HL-60/S4 treated with retinoic acid at 250 ng/mL for 4 days and 3 days (cell line): ENCODE results near the gene OR8D2.

Experiments used
- in situ Hi-C: fragments of 300-500 bp; cut with MboI; formaldehyde crosslinking; loops from 2 replicates; pipeline ENCODE4 v1.7.0; 2022; ENCODE audit warnings: low sequenced_read_pairs

The OR8D2 gene, protein sequence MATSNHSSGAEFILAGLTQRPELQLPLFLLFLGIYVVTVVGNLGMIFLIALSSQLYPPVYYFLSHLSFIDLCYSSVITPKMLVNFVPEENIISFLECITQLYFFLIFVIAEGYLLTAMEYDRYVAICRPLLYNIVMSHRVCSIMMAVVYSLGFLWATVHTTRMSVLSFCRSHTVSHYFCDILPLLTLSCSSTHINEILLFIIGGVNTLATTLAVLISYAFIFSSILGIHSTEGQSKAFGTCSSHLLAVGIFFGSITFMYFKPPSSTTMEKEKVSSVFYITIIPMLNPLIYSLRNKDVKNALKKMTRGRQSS

DNA sequence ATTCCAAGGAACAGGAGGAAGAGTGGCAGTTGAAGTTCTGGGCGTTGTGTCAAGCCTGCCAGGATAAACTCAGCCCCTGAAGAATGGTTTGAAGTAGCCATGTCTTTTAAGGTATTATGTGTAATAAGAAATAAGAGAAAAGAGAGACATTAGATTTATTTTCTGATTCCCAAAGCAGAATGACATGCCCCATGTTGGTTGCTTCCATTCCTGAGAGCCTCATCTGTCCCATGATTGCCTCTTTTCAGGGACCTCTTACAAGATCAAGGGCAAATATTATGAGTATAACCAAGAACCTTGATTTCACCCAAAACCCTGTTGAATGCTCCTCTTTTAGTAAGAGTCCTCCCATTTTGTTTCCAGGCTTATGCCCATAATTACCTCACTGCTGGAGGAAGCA, at the start of gene OR8D2:
Gene OR8D2, minus strand, starts transcription at position 101 of the 400 bp plus-strand sequence. Its CDS starts 0 bp downstream, at position 101.
- in situ Hi-C loops = no loop called here

DNA sequence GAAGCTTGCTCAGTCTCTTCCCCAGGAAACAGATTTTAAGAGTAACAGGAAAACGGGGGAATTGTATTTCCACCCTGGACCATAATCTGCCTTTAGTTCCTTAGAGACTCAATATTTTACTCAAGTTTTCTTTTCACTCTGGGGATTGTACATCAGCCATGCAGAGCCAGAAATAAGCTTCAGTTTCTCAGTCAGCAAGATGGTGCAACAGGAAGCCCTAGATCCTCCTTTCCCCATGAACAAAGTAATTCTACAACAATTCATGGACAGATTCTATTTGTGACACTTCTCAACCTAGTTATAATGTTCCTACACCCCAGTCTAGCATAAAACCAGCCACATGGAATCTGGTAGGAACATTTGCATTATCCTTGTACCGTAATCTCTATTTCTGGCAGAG, 39.6 kb upstream of the OR8D2 start:
- in situ Hi-C loops = no loop called here

DNA sequence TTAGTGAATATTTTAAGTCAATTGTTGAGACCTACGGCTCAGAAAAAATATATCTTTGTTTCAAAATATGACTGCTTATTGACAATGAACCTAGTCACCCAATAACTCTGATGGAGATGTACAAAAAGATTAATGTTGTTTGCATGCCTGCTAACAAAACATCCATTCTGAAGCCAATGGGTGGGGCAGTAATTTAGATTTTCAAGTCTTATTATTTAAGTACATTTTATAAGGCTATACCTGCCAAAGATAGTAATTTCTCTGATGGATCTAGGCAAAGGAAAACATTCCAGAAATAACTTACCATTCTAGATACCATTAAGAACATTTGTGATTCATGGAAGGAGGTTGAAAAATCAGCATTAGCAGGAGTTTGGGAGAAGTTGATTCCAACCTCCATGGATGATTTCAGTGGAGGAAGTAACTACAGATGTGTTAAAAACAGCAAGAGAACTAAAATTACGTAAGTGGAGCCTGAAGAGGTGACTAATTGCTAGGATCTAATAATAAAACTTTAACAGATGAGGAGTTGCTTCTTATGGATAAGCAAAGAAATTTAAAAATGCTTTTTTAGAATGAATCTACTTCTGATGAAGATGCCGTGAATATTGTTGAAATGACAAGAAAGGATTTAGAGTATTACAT, 26.4 kb upstream of the OR8D2 start:
- in situ Hi-C loops = no loop called here

DNA sequence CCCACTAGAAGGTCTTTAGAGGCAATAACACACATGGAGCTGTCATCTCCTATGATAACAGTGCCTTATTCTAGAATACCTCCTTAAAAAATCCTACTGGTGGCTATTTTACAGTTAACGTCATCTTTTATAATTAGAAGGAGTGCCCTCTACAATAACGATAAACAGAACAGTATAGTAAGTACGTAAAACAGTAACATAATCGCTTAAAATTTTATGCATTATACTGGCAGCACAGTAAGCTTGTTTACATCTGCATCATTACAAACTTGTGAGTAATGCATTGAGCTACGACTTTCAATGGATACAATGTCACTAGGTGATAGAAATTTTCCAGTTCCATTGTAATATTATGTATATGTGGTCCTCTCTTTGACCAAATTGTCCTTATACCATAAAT, 24.3 kb upstream of the OR8D2 start:
- in situ Hi-C loops = no loop called here

DNA sequence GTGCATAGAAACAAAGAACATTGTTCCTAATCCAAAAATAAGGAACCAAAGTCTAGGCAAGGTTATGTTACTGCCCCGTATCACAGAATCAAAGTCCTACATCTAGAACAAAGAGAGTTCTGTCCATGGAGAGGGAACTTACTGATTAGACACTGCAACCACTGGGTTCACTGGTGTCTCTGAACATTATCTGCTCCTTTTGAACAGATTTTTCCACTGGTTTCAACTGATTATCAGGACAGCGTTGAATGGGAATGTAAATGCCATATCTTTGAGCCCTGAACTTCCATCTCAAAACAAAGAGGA, 20.1 kb upstream of the OR8D2 start:
- in situ Hi-C loops = no loop called here

DNA sequence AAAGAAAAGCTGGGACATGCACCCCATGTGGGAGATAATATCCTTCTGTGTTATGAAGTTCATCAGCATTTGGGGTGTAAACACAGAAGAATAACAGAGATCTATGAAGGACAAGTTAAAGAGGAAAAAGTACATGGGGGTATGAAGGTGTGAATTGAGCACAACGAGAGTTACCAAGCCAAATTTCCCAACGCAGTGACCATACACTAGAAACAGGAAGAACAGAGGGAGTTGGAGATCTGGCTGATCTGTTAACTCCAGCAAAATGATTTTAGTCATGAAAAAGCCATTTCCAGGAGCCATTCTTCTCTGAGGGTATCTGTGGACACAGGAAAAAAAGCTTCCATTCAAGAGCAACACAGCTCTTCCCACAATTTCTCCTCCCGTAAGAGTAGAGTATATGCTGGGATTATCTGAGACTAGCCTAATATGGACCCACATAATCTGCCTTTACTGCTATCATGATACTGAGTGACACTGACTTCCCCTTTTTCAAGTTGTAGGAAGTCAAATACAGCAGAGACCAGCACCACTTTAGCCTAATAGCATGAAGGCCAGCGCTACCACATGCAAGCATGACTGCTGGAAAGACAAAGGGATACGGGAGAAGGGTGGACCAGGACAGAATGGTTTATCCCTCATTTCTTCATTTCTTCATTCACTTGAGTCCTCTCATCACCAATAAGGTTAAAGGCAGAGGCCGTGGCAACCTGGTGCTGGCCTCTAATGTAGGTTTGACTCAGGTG, 19.6 kb upstream of the OR8D2 start:
- in situ Hi-C loops = no loop called here

DNA sequence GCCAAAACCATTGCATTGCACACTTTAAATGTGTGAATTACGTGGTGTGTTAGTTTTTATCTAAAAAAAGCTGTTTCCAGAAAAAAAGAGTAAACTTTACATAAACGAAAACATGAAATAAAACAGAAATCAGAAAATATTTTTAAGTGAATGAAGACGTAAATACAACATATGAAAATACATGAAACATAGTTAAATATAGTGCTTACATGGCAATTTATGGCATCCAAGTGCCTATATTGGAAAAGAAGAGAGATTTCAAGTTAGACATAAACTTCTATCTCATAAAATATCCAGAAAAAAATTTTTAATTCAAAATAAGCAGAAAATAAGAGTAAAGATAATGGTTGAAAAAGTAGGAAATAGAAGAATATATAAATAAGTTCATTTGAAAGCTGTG, 11.9 kb upstream of the OR8D2 start:
- in situ Hi-C loops = no loop called here

DNA sequence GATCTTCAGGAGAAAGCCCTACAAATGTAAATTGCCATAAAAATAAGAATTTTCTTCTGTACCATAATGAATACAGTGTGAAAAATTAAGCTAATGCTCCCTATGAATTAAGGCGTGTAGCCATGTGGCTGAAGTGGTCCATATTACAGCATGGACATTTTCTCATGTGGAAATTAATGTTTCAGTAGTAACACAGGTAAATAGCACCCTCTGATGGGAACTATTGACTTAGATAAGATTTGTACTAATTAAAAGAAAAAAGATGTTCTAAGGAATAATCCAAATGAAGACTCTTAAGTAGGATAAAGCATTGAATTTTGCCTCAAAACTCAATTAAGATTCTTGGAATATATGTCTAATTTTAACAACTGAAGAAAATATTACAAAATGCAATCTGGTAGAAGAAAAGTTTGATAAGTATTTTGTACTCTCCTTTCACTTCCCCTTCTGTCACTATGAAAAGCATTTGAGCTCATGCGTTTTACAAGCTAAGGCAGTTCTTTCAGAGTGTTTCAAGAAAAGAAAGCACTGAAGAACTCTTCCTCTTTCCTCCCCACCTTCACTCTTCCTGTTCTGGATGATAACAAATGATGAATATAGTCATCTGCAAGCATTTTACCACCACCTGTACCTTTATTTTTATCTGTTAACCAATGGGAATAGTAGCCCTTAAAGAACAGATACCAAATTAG, 9.9 kb upstream of the OR8D2 start:
- in situ Hi-C loops = no loop called here

DNA sequence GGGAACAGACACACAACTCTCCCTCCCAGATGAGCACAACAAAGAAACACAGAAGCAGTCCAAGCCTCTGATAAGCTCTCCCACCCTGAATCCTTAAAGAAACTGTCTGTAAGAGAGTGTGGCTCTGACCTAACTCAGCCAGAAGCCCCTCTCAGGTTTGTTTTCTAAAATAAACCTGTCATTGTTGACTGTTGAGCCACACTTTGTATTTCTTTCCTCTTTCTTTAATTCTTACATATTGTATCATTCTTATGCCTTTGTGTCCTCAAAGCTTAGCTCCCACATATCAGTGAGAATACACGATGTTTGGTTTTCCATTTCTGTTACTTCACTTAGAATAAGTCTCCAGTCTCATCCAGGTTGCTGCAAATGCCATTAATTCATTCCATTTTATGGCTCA, 7.8 kb upstream of the OR8D2 start:
- in situ Hi-C loops = no loop called here

DNA sequence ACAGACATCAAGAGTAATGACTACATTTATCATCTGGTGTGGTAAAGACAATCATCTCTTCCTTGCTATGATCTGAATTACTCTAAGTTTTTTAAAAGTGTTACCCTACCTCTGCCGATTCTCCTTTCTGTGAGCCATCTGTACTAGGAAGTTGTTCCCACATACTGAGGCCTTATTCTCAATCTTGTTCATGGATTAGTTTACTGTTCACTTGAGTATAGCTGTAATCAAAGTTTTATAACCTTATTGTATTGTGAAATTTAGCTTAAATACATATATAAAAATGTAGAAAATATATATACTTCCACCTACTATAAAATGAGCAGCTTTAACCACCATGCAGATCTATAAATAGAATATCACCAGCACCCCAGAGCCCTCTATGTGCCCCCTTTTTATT, 2.4 kb upstream of the OR8D2 start:
- in situ Hi-C loops = no loop called here

DNA sequence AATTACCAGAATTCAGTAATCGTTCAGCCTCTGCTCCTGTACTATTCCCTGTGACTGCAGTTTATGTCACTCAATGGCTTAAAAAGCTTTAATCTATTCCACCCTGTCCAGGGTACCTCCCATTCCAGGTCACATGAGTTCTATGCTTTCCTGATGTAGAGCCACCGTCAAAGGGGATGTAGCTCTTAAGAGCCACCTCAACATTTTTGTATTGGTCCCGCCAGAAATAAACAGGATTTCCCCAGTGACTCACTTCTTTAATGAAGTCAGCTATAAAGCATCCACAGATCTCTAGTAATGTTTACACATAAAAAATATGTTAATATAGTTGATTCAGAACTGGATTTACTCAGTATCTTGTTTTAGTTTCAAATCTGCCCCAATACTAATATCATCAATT, 4.9 kb downstream of the OR8D2 start:
- in situ Hi-C loops = no loop called here

DNA sequence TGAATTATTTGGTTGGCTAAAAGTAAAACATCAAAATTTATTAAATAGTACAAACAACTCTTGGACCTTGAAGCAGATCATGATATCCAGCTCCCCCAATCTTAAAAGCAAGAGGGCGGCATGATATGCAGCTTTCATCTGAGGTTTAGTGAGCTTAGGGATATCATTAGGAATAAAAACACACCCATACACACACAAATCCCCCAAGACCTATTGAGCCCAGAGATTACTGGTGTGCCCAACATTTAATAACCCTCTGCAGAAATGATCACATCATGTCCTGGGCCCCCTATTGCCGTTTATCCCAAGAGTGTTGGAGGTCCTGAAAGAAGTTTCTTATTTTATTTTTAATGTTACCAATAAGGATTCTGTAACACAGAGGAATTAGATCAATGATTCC, 6.1 kb downstream of the OR8D2 start, which contains the start of gene OR8D1:
Gene OR8D1, minus strand, starts transcription at position 101 of the 400 bp plus-strand sequence. CDS start 3,183 bp downstream, outside the sequence.
- in situ Hi-C loops = no loop called here

DNA sequence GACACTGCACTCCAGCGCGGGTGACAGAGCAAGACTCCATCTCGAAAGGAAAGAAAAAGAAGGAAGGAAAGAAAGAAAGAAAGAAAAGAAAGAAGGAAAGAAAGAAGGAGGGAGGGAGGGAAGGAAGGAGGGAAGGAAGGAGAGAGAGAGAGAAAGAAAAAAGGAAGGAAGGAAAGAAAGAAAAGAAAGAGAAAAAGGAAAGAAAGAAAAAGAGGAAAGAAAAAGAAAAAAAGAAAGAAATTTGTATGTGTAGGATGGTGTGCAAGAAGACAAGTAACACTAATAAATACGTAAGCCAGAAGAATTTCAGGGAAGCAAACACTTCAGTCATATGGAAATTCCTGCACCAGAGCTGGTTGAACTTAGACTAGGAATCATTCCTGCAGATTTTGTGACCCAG, 6.9 kb downstream of the OR8D2 start:
- in situ Hi-C loops = no loop called here

DNA sequence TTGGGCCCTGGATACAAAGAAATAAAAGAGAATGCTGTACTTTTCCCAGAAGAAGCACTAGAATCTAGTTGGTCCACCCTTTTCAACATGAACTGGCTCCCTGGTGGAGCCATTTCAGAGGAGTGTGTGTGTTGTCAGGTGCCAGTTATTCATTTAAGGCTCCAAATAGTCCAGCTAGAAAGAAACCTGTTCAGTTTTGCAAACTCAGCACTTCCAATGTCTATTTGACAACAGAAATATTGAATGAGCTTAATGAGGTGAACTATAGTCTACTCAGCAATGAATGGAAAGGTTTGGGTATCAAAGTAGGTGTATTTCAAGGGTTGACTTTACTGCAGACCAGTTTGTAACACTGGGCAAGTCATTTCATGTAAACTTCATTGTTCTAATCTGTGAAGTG, 8.3 kb downstream of the OR8D2 start:
- in situ Hi-C loops = no loop called here

DNA sequence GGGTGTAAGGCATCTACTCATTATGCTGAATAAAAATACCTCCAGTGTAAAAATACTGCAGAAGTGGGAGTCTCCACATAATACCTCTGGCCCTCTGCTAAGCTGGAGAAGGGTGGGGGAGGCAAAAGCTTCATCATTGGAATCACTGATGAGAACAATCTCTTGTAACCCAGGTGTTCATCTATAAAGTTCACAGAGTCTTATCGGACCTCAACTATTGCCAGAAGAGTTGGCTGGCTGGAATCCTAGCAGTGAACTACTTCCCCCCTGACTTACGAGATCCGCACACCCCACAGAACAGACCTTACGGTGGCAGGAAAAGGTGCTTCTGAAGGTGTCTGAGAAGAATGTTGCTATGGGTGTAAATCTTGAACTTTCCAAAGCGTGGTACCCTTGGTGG, 8.7 kb downstream of the OR8D2 start:
- in situ Hi-C loops = no loop called here

DNA sequence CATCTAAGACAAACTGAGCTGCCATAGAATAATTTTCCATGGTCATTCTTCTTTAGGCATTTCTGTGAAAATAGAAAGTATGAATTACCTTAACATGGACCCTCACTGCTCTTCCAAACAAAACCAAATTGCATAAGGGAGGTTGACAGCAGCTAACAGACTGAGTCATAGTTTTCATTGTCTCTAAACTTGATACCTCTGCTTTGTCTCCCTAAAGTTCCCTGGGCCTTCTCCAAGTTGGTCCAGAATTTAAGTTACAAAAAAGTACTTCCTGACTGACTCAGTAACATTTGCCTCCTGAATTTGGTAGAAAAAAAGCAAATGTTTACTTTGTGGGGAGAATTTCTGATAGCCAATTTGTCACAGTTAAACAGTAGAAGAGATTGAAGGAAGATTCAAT, 9.3 kb downstream of the OR8D2 start:
- in situ Hi-C loops = no loop called here

DNA sequence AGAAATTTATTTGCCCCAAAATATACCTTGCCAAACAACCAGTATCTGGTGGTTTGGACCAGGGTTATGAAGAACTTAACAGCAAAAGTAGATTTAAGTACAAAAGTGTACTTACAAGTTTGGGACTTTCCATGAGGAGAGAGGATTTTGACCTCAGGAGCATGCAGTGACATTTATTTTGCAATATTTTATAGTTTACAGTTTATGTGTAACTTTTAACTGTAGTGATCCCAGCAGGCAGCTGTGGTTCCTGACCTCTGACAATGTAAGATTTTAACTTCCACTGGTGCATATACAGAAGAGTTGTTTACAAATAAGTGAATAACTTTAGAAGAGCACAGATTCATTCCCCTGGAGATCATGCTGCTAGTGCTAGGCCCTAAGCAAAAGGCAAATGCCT, 12.9 kb downstream of the OR8D2 start:
- in situ Hi-C loops = no loop called here

DNA sequence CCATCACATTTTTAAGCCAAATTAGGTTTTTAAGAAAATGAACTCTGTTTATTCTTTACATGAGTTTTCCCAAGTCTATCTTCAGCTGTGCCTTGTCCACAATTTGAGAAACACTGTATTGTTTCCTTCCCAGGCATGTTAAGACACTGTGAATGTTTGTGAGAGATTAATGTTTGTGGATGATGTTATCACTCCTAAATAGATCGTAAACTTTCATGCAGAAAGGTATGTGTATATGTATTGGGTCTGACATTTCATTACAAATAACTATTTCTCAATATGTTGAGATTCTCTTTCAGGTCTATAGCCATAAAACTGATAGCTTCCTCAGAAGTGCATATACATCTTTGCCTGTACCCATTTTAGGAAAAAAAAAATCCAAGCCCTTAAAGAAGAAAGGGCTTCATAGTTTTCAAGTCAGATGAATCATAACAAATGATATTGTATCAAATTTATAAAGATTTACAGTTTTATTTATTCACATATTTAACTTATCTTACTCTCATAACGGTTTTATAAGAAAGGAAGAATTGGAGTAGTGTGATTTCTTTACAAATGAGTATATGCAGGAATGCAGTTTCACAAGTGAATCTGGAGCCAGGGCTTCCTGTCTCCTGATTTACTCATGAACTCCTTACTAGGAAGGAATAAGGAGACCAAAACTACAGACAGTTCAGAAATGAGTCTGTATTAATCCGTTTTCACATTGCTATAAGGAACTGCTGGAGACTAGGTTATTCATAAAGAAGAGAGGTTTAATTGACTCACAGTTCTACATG, 17.5 kb downstream of the OR8D2 start:
- in situ Hi-C loops = no loop called here

DNA sequence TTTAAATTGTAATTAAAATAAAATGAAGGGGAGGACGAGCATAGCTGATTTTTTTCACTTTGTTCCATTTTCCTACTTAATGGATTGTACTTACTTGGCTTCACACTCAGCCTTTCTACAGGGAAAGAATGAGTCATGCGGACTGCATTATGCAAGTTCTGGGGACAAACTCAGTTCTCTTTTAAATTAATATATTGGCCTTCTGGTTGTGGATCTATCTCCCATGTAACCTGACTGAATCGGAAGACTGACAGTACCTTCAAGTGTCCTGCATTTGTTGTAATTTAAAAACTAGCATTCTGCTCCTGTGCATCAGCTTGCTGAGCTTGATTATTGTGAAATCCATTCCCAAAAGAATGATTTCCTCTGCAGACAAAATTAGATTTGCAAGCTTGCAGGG, 18.4 kb downstream of the OR8D2 start:
- in situ Hi-C loops = no loop called here

DNA sequence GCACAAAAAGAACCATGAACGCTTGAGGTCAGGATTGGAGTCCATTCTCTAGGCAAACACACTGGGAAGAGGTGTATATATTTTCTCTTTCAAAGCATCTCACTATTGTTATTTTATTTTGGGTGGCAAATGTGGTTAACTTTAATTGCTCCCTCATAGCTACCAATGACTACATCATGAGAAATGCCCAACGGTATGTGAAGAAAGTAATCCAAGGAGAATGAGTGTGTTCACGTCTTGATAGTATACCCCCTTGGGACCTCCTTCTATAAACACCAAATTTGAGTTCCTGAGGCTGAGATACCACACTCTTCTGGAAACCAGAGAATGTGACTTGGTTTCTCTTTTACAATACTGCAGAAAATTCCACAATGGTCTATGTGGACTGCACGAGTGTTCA, 22.1 kb downstream of the OR8D2 start:
- in situ Hi-C loops = no loop called here

DNA sequence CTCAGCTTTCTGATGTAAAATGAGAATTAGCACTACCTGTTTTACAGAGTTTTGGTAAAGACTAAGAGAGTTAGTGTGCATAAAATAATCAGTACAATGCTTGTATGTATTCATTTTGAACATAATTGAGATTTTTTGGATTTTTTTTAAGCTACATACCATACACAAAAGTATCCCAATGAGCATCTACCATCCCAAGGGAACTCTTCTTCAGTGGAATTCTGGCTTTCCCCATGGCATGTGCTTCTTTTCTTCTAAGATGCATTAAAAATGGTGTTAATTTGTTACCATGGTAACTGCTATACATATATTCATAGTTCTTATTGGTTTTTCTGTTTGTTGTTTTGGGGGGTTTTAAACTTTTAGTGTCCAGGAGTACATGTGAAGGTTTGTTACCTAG, 24.0 kb downstream of the OR8D2 start:
- in situ Hi-C loops = no loop called here
